Measurements from ENCODE around the gene HS6ST3. TPM values are rescaled to one million over a fixed set of nuclear protein-coding genes. Genes with fewer than 3 reads are reported as not detected.

The HS6ST3 gene
- total and polyA plus RNA-seq, 2 of the 13 experiments (the other 11 are each of a cell fraction or from before 2014, with no cell fraction given), result not detected

DNA sequence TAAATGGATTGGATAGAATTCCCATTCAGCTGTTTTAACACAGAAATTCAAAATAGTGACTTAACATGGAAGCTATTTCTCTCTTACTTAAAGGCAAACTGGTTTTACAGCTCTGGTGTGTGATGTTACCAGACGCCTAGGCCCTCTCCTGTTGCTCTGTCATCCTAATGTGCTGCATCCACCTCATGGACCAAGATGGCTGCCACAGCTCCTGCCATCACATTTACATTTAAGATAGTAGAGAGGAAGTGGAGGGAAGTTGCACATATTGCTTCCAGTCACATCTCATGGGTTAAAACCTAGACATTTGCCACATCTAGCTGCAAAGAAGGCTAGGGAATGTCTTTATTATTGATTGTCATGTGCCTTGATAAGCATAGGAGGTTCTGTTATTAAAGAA is 746.8 kb downstream of the HS6ST3 start:
- Histone ChIP-seq H3K36me3 (replicated peaks in 1 of 2; ENCODE audit: control insufficient read depth in 1 of 2, insufficient read depth in 2 of 2, low read length in 2 of 2) (no peaks in the 10 kb centered on the region), H3K27me3 (ENCODE audit: control insufficient read depth in 1 of 2, insufficient read depth in 2 of 2, low read length in 2 of 2) (no peaks in the 10 kb centered on the region; a peak in 1 of 5 replicates), H4K20me1 (ENCODE audit: insufficient read depth, low read length) (no peaks in the 10 kb centered on the region), H3K4me2 (ENCODE audit: low read depth, low read length) (no peak overlapping the region), H3K27ac (ENCODE audit: extremely low read length, insufficient read depth, low read length) (no peak overlapping the region), H2AFZ (ENCODE audit: low read length) (no peak overlapping the region), H3K79me2 (ENCODE audit: insufficient read depth, low read length) (no peaks in the 10 kb centered on the region), H3K9ac (ENCODE audit: insufficient read depth, low read depth, low read length) (no peak overlapping the region), H3K4me3 (replicated peaks in 1 of 3; ENCODE audit: insufficient read depth in 1 of 3, low read depth in 2 of 3, low read length in 3 of 3) (no peak overlapping the region), H3K9me3 (ENCODE audit: low read length) (no peaks in the 10 kb centered on the region), H3K4me1 (ENCODE audit: insufficient read depth, low read length) (no peaks in the 10 kb centered on the region)
- no peak for ATAC-seq
- POLR2A ChIA-PET, result no interaction called here
- CTCF ChIA-PET (ENCODE audit: low intra/inter-chr PET ratio, low total read pairs), result no interaction called here
- no peak for DNase-seq (ENCODE audit: low spot score)
- WGBS (ENCODE audit: low lambda C conversion rate), result 0% methylated on average over 1 of the region's 1 CpG
- in situ Hi-C loops (cut with HindIII; ENCODE audit: extremely low pct_ligation_motif_present, low pct_unique_long_range_greater_than_20kb) (no loop called here), intact Hi-C loops (cut with micrococcal nuclease; ENCODE audit: unreplicated experiment) (no loop called here)
- TF ChIP-seq KAT2B (IDR thresholded peaks at IDR 0.05; ENCODE audit: borderline replicate concordance, low read depth, low read length) (no peak), ZNF883 (CRISPR knock-in tag; IDR thresholded peaks at IDR 0.05; ENCODE audit: not compliant biosample characterization) (no peak), ZNF17 (CRISPR knock-in tag; IDR thresholded peaks at IDR 0.05) (no peak), ZMYM2 (CRISPR knock-in tag; IDR thresholded peaks at IDR 0.05) (no peak), SP4 (CRISPR knock-in tag; IDR thresholded peaks at IDR 0.05) (no peak), NR2F6 (IDR thresholded peaks at IDR 0.05) (no peak), NR2F6 (CRISPR knock-in tag; IDR thresholded peaks at IDR 0.05) (no peak), NR2F1 (CRISPR knock-in tag; IDR thresholded peaks at IDR 0.05) (no peak), ZFP82 (CRISPR knock-in tag; IDR thresholded peaks at IDR 0.05; ENCODE audit: borderline replicate concordance) (no peak)
- no peak for FAIRE-seq
- no TSS peak for BruUV-seq (replicated peaks)

DNA sequence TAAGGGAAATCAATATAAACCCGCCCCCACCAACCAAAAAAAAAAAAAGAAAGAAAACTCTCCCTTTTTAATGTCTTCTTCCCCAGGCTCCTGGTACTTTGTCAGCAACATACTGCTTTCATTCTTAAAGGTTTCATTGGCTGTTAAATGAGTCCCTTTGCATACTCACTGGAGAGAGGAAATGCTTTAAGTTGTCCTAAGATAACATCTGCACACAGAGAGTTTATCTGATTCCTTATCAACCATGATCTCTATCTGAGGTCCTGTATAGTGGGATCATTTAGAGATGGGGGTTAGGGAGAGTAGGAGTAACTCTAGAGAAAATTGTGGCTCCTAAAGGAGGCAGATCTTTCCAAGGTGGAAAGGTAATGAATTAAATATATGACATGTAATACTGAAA is 747.9 kb downstream of the HS6ST3 start:
- Histone ChIP-seq H3K79me2 (ENCODE audit: insufficient read depth, low read length) (no peaks in the 10 kb centered on the region), H3K9me3 (ENCODE audit: low read length) (no peaks in the 10 kb centered on the region), H3K9ac (ENCODE audit: insufficient read depth, low read depth, low read length) (no peak overlapping the region), H3K27ac (ENCODE audit: extremely low read length, insufficient read depth, low read length) (no peak overlapping the region), H4K20me1 (ENCODE audit: insufficient read depth, low read length) (no peaks in the 10 kb centered on the region), H3K27me3 (ENCODE audit: control insufficient read depth in 1 of 2, insufficient read depth in 2 of 2, low read length in 2 of 2) (no peaks in the 10 kb centered on the region; a peak in 1 of 5 replicates), H3K4me1 (ENCODE audit: insufficient read depth, low read length) (no peaks in the 10 kb centered on the region), H2AFZ (ENCODE audit: low read length) (no peak overlapping the region), H3K4me3 (replicated peaks in 1 of 3; ENCODE audit: insufficient read depth in 1 of 3, low read depth in 2 of 3, low read length in 3 of 3) (no peak overlapping the region), H3K36me3 (replicated peaks in 1 of 2; ENCODE audit: control insufficient read depth in 1 of 2, insufficient read depth in 2 of 2, low read length in 2 of 2) (no peaks in the 10 kb centered on the region), H3K4me2 (ENCODE audit: low read depth, low read length) (no peak overlapping the region)
- in situ Hi-C loops (cut with HindIII; ENCODE audit: extremely low pct_ligation_motif_present, low pct_unique_long_range_greater_than_20kb), result no loop called here
- no peak for FAIRE-seq
- CTCF ChIA-PET (ENCODE audit: low intra/inter-chr PET ratio, low total read pairs), result no interaction called here
- TF ChIP-seq, protein P1, sequence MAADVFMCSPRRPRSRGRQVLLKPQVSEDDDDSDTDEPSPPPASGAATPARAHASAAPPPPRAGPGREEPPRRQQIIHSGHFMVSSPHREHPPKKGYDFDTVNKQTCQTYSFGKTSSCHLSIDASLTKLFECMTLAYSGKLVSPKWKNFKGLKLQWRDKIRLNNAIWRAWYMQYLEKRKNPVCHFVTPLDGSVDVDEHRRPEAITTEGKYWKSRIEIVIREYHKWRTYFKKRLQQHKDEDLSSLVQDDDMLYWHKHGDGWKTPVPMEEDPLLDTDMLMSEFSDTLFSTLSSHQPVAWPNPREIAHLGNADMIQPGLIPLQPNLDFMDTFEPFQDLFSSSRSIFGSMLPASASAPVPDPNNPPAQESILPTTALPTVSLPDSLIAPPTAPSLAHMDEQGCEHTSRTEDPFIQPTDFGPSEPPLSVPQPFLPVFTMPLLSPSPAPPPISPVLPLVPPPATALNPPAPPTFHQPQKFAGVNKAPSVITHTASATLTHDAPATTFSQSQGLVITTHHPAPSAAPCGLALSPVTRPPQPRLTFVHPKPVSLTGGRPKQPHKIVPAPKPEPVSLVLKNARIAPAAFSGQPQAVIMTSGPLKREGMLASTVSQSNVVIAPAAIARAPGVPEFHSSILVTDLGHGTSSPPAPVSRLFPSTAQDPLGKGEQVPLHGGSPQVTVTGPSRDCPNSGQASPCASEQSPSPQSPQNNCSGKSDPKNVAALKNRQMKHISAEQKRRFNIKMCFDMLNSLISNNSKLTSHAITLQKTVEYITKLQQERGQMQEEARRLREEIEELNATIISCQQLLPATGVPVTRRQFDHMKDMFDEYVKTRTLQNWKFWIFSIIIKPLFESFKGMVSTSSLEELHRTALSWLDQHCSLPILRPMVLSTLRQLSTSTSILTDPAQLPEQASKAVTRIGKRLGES (CRISPR knock-in tag; IDR thresholded peaks at IDR 0.05; ENCODE audit: borderline replicate concordance), result no peak
- no peak for TF ChIP-seq KLF11 (CRISPR knock-in tag; IDR thresholded peaks at IDR 0.05)
- no TSS peak for BruUV-seq (replicated peaks)
- POLR2A ChIA-PET, result no interaction called here
- intact Hi-C loops (cut with micrococcal nuclease; ENCODE audit: unreplicated experiment), result no loop called here
- no peak for ATAC-seq
- WGBS (ENCODE audit: low lambda C conversion rate), result 0% methylated on average over 1 of the region's 1 CpG
- DNase-seq (ENCODE audit: low spot score), result no peak
